ENCODE measurements around the gene RABGGTA. TPM values are rescaled to one million over a fixed set of nuclear protein-coding genes. Genes with fewer than 3 reads are reported as not detected.
A peak's percentile ranks its signal among the peaks of the same experiment; 100 is the strongest.

The RABGGTA gene
- total RNA-seq: 36.1 TPM

DNA sequence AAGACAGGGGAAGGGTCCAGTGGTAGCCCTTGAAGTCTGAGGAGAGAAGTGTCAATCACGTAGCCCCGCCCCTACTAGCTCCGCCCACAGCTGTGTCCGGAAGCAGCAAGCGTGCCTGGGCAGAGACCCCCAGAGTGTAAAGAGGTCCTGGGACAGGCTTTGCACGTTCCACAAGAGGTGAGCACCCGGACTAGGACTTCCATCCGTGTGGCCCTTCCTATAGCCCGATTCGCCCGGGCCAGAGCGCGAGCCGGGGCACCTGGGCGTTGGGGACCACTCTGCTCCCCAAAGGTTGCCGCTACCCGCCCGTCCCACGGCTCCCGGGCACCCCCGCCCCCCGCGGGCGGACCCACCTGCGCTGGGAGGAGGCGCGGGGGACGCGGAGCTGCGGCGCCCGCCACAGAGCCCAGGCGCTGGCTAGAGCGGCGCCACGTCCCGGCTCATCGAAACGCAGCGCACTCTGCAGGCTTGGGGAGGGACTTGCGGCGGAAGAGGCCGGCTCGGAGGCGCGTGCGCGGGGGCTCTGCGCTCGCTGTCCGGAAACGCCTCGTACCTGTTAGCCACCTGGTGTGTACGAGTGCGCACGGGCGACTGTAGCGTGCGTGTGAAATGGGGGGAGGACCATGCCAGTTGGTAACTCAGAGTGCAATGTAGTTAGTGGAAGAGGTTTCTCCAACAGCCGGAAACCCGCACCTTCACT lies at the start of gene RABGGTA:
TSS of gene RABGGTA (minus strand) at position 464 of the 700 bp plus-strand sequence. CDS start 482 bp downstream, outside the sequence.
- DNase-seq (ENCODE audit: low spot score): peak; percentile 89

DNA sequence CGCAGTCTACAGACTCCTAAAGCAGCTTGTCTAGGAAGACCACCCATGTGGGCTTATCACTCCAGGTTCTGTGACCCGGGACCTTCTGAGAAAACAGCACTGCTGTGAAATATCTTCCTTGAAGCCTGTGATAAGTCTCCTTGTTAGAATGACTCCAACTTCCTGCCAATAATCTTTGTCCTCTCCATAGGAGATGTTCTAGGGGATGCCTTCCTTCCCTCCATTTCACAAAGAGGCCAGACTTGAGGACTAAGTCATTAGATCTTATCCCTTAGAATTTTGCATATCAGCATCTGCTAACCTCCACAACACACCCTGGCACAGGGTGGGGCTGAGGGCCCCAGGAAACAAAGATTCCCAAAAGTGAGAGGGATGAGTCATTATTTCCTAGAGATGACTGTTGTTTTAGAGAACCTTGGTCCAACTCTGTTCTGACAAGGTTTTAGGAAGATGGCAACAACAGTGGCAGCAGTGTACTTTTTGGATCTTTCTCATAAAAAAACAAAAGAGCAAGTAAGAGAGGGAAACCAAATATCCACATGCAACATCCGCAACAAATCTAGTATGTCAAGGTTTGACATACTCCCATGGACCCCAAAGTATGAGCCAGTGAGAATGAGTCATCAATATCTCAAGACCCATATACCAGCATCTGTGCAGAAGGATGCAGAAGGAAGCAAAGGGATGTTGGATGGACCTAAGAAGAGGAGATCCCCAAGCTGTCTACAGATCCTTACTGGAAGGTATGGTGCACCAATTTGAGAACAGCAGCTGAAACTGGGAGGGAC lies 45.9 kb upstream of the RABGGTA start:
- DNase-seq (ENCODE audit: low spot score): no peak

GRCh38 chr14:24316597-24316950 lies 45.2 kb upstream of the RABGGTA start:
- DNase-seq (ENCODE audit: low spot score): no peak

DNA sequence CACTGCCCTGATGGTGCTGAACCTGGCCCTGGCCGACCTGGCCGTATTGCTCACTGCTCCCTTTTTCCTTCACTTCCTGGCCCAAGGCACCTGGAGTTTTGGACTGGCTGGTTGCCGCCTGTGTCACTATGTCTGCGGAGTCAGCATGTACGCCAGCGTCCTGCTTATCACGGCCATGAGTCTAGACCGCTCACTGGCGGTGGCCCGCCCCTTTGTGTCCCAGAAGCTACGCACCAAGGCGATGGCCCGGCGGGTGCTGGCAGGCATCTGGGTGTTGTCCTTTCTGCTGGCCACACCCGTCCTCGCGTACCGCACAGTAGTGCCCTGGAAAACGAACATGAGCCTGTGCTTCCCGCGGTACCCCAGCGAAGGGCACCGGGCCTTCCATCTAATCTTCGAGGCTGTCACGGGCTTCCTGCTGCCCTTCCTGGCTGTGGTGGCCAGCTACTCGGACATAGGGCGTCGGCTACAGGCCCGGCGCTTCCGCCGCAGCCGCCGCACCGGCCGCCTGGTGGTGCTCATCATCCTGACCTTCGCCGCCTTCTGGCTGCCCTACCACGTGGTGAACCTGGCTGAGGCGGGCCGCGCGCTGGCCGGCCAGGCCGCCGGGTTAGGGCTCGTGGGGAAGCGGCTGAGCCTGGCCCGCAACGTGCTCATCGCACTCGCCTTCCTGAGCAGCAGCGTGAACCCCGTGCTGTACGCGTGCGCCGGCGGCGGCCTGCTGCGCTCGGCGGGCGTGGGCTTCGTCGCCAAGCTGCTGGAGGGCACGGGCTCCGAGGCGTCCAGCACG lies 44.6 kb upstream of the RABGGTA start:
- DNase-seq (ENCODE audit: low spot score): no peak

GRCh38 chr14:24315243-24315806 lies 43.9 kb upstream of the RABGGTA start:
- DNase-seq (ENCODE audit: low spot score): no peak

DNA sequence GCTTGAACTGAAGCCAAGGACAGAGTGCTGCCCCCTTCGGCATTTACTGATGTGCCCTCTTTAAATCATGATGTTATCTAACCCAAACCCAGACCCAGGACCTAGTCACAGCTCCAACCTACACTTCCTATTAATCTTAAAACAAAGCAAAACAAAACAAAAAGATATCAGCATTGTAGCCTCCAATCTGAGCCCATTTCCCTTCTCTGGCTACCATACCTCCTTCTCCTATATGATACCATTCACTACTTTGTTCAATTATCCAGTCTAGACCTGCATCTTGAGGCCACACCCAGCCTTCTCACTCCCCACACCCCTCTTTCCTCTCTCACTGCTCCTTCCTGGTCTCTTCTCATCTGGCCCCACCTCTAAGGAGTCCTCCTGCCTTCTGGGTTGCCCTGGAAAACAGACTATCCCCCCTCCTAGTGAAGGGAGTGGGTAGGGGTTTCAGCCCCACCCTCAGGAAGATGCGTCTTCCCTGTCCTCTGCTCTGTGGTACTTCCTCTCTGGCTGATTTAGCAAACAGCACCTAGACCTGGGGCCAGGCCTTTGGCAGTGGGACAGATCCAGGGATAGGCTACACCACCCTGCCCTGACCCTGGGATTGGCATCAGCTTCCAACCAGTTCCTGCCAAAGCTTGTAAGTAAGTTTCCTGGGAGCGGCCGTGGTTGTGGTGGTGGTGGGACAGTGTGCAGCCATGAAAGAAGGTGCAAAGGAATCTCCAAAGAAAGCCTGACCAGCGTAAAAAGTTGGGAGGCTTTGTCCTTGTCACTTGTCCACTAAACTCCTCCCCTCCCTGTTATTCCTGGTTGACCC lies 43.2 kb upstream of the RABGGTA start:
- DNase-seq (ENCODE audit: low spot score): no peak

GRCh38 chr14:24313913-24314312 lies 42.5 kb upstream of the RABGGTA start:
- no peak for DNase-seq (ENCODE audit: low spot score)

- DNase-seq (ENCODE audit: low spot score): no peak
Observed at GRCh38 chr14:24312736-24313507, 41.5 kb upstream of the RABGGTA start.

DNA sequence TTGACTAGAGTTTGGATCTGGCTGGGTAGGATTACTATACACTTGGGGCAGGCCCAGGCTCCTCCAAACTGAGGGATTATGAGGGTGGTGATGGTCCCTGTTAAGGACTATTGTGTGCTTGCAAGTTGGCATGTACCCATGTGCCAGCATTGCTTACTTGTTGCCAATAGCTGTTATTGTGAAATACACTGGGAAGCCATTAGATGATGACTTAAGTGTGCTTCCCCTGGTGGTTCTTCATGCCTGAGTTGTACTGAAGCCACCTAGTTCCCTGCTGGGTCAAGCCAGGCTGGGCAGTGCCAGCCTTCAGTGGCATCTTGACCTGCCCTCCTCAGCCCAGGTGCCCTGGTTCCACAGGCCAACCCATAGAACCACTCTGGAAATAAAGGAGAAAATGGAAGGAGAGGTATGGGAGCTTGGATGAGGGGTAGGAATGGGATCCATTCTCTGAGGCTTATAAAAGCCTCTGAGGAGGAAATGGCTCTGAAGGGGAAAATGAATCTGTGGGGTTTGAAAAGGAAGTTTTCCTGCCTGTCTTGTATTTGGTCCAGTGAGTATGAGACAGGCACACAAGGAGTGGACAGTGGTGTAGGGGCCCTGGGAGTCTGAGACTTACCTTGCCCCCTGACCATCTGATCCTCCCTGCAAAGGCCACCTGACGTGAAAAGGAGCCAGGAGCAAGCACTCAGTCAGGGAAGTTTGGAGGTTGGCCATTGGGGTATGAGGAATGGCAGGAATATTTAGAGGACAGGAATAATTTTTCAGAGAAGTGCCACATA lies 40.6 kb upstream of the RABGGTA start:
- DNase-seq (ENCODE audit: low spot score): no peak

- peak; percentile 79 for DNase-seq (ENCODE audit: low spot score)
Observed at GRCh38 chr14:24310646-24311604, 39.5 kb upstream of the RABGGTA start, which contains the start of gene LTB4R. TSS of gene LTB4R (plus strand) at chr14:24311502. CDS start at chr14:24315652, 4,150 bp downstream.

- DNase-seq (ENCODE audit: low spot score): no peak
Observed at GRCh38 chr14:24310265-24310645, 38.9 kb upstream of the RABGGTA start.

GRCh38 chr14:24309538-24310264 lies 38.3 kb upstream of the RABGGTA start, which contains the start of gene LTB4R2:
TSS of gene LTB4R2 (plus strand) at chr14:24310140. CDS start at chr14:24310665, 525 bp downstream.
- no peak for DNase-seq (ENCODE audit: low spot score)

- DNase-seq (ENCODE audit: low spot score): no peak
Observed at GRCh38 chr14:24308342-24309124, 37.1 kb upstream of the RABGGTA start.

DNA sequence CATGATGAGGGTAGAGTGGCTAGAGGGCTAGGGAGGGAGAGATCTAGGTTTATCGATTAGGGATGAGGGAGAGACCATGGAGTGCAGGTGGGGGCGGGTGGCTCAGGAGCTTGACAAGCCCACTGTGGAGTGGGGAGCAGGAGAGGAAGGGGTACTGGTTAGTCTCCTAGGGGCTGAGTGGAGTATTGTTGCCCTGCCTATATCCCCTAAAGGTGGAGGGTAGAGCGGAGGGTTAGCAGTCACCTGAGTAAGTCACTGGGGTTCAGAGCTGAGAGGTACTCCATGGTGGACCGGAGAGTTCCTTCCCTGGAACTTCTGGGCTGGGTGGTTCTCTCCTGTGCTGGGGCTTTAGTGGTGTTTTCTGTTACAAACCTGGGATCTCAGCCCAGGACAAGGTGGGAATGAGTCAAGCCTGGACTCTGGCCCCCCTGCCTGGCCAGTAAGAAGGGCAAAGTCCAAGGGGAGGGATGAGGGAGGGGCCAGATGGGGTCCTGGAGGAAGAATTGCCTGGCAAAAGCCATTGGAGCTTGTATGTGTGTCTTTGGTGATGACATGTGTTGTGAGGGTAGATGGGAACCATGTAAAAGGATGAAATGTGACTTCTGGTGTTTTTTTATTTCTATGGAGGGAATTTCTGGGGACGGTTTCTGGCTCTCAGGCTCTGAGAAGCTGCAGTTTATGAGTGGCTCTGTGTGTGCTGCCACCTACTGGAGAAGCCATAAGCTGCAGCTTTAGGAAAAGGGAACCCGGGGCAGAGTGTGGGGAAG lies 36.4 kb upstream of the RABGGTA start, which contains the start of gene CIDEB:
TSS of gene CIDEB (minus strand) at position 403 of the 767 bp plus-strand sequence. CDS start at position 284, 119 bp downstream.
- DNase-seq (ENCODE audit: low spot score): no peak

DNA sequence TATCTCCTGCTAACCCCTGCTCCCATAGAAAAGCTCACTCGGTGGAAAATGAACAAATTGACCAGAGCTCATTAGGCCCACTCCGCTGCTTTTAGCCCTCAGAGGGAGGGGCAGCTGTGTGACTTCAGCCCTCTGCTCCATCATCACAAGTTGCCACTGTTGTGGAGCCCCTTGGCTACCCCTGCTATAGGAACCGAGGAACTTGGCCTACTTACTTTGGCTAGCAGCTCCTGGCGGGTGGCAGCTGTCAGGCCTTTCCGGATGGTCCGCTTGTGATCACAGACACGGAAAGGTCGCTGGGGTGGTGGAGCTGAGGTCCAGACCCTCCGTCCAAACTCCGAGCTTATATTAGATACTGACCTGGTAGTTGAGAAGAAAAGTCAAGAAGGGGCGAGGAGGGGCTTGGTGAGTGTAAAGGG lies 35.8 kb upstream of the RABGGTA start:
- no peak for DNase-seq (ENCODE audit: low spot score)

GRCh38 chr14:24304019-24304387 lies 32.6 kb upstream of the RABGGTA start:
- DNase-seq (ENCODE audit: low spot score): no peak

Measured in ureter (tissue), 1 donor.